H9 (cell line): Measurements from ENCODE around the gene HYAL4. TPM values are rescaled to one million over a fixed set of nuclear protein-coding genes. Genes with fewer than 3 reads are reported as not detected.

ENCODE experiments used
- DNase-seq: peaks from one replicate; pipeline ENCODE4 v3.0.0-alpha.2; 2017
- H2AFZ ChIP-seq: one replicate; pipeline ENCODE4 v1.6.1; 2013; ENCODE audit warnings: mild to moderate bottlenecking, low read length, control low read depth, moderate library complexity
- H2AK5ac ChIP-seq: 2 replicates; pipeline ENCODE4 v1.6.1; 2013; ENCODE audit warnings: low read length, control low read depth, mixed read lengths; ENCODE audit not compliant: insufficient read length
- H2BK120ac ChIP-seq: one replicate; pipeline ENCODE4 v1.6.1; 2013; ENCODE audit warnings: low read depth, mild to moderate bottlenecking, low read length, control low read depth, inconsistent platforms; ENCODE audit not compliant: poor library complexity, severe bottlenecking
- H2BK12ac ChIP-seq: 2 replicates; pipeline ENCODE4 v1.6.1; 2013; ENCODE audit warnings: low read length, control low read depth, mixed read lengths, low read depth; ENCODE audit not compliant: insufficient read length
- H2BK15ac ChIP-seq: 2 replicates; pipeline ENCODE4 v1.6.1; 2013; ENCODE audit warnings: low read depth, low read length, control low read depth
- H2BK20ac ChIP-seq: one replicate; pipeline ENCODE4 v1.6.1; 2013; ENCODE audit warnings: low read depth, mild to moderate bottlenecking, low read length, control low read depth, inconsistent platforms; ENCODE audit not compliant: poor library complexity, severe bottlenecking
- H2BK5ac ChIP-seq: 2 replicates; pipeline ENCODE4 v1.6.1; 2013; ENCODE audit warnings: low read length, control low read depth, mixed read lengths; ENCODE audit not compliant: insufficient read length
- H3K14ac ChIP-seq: 2 replicates; pipeline ENCODE4 v1.6.1; 2013; ENCODE audit warnings: low read length, control low read depth; ENCODE audit not compliant: insufficient read depth
- H3K18ac ChIP-seq: 2 replicates; pipeline ENCODE4 v1.6.1; 2013; ENCODE audit warnings: low read depth, mild to moderate bottlenecking, mixed read lengths, low read length, control low read depth; ENCODE audit not compliant: insufficient read length
- H3K23ac ChIP-seq: 2 replicates; pipeline ENCODE4 v1.6.1; 2013; ENCODE audit warnings: low read length, control low read depth, mixed read lengths, low read depth; ENCODE audit not compliant: insufficient read length
- H3K23me2 ChIP-seq: 2 replicates; pipeline ENCODE4 v1.6.1; 2013; ENCODE audit warnings: low read depth, mild to moderate bottlenecking, mixed read lengths, low read length, control low read depth; ENCODE audit not compliant: insufficient read length, poor library complexity, severe bottlenecking
- H3K27ac ChIP-seq: 2 replicates; pipeline ENCODE4 v1.5.1; 2013; ENCODE audit warnings: low read length, control low read depth, mixed read lengths, low read depth; ENCODE audit not compliant: insufficient read length
- H3K27me3 ChIP-seq: 2 replicates; pipeline ENCODE4 v1.6.1; 2013; ENCODE audit warnings: low read length, control low read depth, inconsistent platforms; ENCODE audit not compliant: insufficient read depth
- H3K4ac ChIP-seq: 2 replicates; pipeline ENCODE4 v1.6.1; 2013; ENCODE audit warnings: low read depth, mild to moderate bottlenecking, control low read depth, inconsistent platforms, low read length, moderate library complexity
- H3K4me1 ChIP-seq: 2 replicates; pipeline ENCODE4 v1.6.1; 2013; ENCODE audit warnings: low read length, control low read depth, inconsistent platforms; ENCODE audit not compliant: insufficient read depth
- H3K4me2 ChIP-seq: 2 replicates; pipeline ENCODE4 v1.6.1; 2013; ENCODE audit warnings: low read length, control low read depth, mixed read lengths; ENCODE audit not compliant: insufficient read length, insufficient read depth
- H3K56ac ChIP-seq: 2 replicates; pipeline ENCODE4 v1.6.1; 2013; ENCODE audit warnings: low read depth, mild to moderate bottlenecking, mixed read lengths, low read length, control low read depth; ENCODE audit not compliant: insufficient read length
- H3K79me1 ChIP-seq: 2 replicates; pipeline ENCODE4 v1.6.1; 2013; ENCODE audit warnings: low read depth, mild to moderate bottlenecking, moderate library complexity, low read length, control low read depth, inconsistent platforms; ENCODE audit not compliant: insufficient read depth, poor library complexity, severe bottlenecking
- H3K79me2 ChIP-seq: 2 replicates; pipeline ENCODE4 v1.6.1; 2013; ENCODE audit warnings: low read length, control low read depth, inconsistent platforms; ENCODE audit not compliant: insufficient read depth
- H3K9ac ChIP-seq: 2 replicates; pipeline ENCODE4 v1.6.1; 2013; ENCODE audit warnings: low read length, control low read depth, mixed read lengths; ENCODE audit not compliant: insufficient read length; ENCODE audit errors: extremely low read depth
- H3K9me3 ChIP-seq: one replicate; pipeline ENCODE4 v1.6.1; 2013; ENCODE audit warnings: low read depth, low read length, inconsistent platforms; ENCODE audit not compliant: control insufficient read depth
- H3T11ph ChIP-seq: one replicate; pipeline ENCODE4 v1.6.1; 2013; ENCODE audit warnings: mild to moderate bottlenecking, low read length, control low read depth, inconsistent platforms
- H4K20me1 ChIP-seq: one replicate; pipeline ENCODE4 v1.6.1; 2013; ENCODE audit not compliant: control insufficient read depth, insufficient read length, insufficient read depth
- H4K5ac ChIP-seq: 2 replicates; pipeline ENCODE4 v1.6.1; 2013; ENCODE audit warnings: low read depth, mild to moderate bottlenecking, mixed read lengths, low read length, control low read depth; ENCODE audit not compliant: insufficient read length
- H4K8ac ChIP-seq: replicated peaks from 2 replicates; pipeline ENCODE4 v1.6.1; 2013; ENCODE audit warnings: low read length, control low read depth, mixed read lengths, low read depth; ENCODE audit not compliant: insufficient read length
- H4K91ac ChIP-seq: 2 replicates; pipeline ENCODE4 v1.6.1; 2013; ENCODE audit warnings: low read depth, mild to moderate bottlenecking, moderate library complexity, mixed read lengths, low read length, control low read depth; ENCODE audit not compliant: insufficient read length
- H3K27ac Mint-ChIP-seq, 3 experiments: 2 replicates in 2 of 3; 3 replicates in 1 of 3; pipeline ENCODE4 v1.8.0; 2020 to 2021; ENCODE audit warnings: mixed read lengths in 3 of 3, mild to moderate bottlenecking in 1 of 3, moderate library complexity in 1 of 3
- H3K27me3 Mint-ChIP-seq: 2 replicates; pipeline ENCODE4 v1.8.0; 2021; ENCODE audit warnings: low read depth, mild to moderate bottlenecking, moderate library complexity, mixed read lengths
- H3K36me3 Mint-ChIP-seq, 3 experiments: 2 replicates in 2 of 3; 3 replicates in 1 of 3; pipeline ENCODE4 v1.8.0; 2020 to 2021; ENCODE audit warnings: low read depth in 3 of 3, mixed read lengths in 3 of 3; ENCODE audit not compliant: insufficient read depth in 1 of 3
- H3K4me1 Mint-ChIP-seq, 2 experiments: 2 replicates each; pipeline ENCODE4 v1.8.0; 2020; ENCODE audit warnings: mixed read lengths in 2 of 2
- H3K4me3 Mint-ChIP-seq, 2 experiments: 2 replicates in 1 of 2; 3 replicates in 1 of 2; pipeline ENCODE4 v1.8.0; 2020 to 2021; ENCODE audit warnings: mild to moderate bottlenecking in 2 of 2, mixed read lengths in 2 of 2, moderate library complexity in 1 of 2
- H3K9me3 Mint-ChIP-seq, 2 experiments: 2 replicates in 1 of 2; 3 replicates in 1 of 2; pipeline ENCODE4 v1.8.0; 2020; ENCODE audit warnings: mild to moderate bottlenecking in 2 of 2, mixed read lengths in 2 of 2, moderate library complexity in 1 of 2
- WGBS: extraction: QIAGEN DNeasy Blood & Tissue Kit; methylation state at CpG from one replicate; pipeline ENCODE4 v1.1.7; 2013; ENCODE audit warnings: missing lambda C conversion rate, low lambda C conversion rate, mixed read lengths; ENCODE audit not compliant: insufficient read length; ENCODE audit errors: extremely low coverage; 5-methylcytosine and 5-hydroxymethylcytosine counted together
- total RNA-seq: library from RNA; stranded (reverse); gene quantifications from 2 replicates; pipeline ENCODE4 v1.2.1, GENCODE V29; 2021
- TF ChIP-seq, protein P1 (sequence below): fragments of 200-600 bp; sonication (generic); conservative IDR thresholded peaks from 3 replicates; pipeline ENCODE4 v1.8.0; 2021; ENCODE audit warnings: antibody characterized with exemption, mild to moderate bottlenecking

HYAL4 gene
- total RNA-seq, 1 experiment from 2014 or later: not detected

DNA sequence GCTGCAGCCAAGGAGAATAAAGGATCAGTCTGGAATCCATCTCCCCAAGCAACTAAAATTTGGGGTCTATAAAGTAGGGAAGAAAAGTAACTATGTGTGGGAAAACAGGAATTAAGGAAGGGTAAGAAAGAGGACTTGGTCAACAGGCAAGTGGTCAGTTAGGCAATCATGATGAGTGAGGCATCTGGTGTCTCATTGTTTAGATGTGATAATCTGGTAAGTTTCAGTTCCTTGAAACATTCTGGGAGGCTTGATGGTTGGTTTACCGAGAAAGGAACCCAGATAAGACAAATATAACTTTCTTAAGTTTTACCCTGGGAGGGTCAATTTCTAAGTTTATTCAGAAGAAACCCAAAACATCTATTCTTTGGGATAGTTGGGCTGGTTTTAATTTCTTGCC is 22.3 kb downstream of the HYAL4 start:
- Histone ChIP-seq H3K79me1 (no peaks in the 10 kb centered on the region), H3T11ph (no peak overlapping the region), H3K23ac (no peak overlapping the region), H3K56ac (no peak overlapping the region), H2BK20ac (no peak overlapping the region), H2AK5ac (no peak overlapping the region), H2BK120ac (no peak overlapping the region), H3K4ac (no peak overlapping the region), H3K79me2 (no peaks in the 10 kb centered on the region), H4K5ac (no peak overlapping the region), H4K8ac (no peak overlapping the region), H3K9me3 (no peaks in the 10 kb centered on the region), H4K91ac (no peak overlapping the region), H4K20me1 (no peaks in the 10 kb centered on the region), H3K14ac (no peak overlapping the region), H3K4me1 (no peaks in the 10 kb centered on the region), H2BK12ac (no peak overlapping the region), H3K27ac (no peak overlapping the region), H2AFZ (no peak overlapping the region), H2BK15ac (no peak overlapping the region), H3K27me3 (no peaks in the 10 kb centered on the region), H3K4me2 (no peak overlapping the region), H2BK5ac (no peak overlapping the region), H3K18ac (no peak overlapping the region), H3K23me2 (no peaks in the 10 kb centered on the region), H3K9ac (no peak overlapping the region)
- peaks cover 15 to 24% of the 10 kb centered on the region in 2 experiments for H3K4me1 Mint-ChIP-seq
- WGBS: no CpG with 5 or more reads among the region's 1 CpG
- H3K4me3 Mint-ChIP-seq: no peak overlapping the region
- TF ChIP-seq, protein P1, sequence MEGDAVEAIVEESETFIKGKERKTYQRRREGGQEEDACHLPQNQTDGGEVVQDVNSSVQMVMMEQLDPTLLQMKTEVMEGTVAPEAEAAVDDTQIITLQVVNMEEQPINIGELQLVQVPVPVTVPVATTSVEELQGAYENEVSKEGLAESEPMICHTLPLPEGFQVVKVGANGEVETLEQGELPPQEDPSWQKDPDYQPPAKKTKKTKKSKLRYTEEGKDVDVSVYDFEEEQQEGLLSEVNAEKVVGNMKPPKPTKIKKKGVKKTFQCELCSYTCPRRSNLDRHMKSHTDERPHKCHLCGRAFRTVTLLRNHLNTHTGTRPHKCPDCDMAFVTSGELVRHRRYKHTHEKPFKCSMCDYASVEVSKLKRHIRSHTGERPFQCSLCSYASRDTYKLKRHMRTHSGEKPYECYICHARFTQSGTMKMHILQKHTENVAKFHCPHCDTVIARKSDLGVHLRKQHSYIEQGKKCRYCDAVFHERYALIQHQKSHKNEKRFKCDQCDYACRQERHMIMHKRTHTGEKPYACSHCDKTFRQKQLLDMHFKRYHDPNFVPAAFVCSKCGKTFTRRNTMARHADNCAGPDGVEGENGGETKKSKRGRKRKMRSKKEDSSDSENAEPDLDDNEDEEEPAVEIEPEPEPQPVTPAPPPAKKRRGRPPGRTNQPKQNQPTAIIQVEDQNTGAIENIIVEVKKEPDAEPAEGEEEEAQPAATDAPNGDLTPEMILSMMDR: no peak
- no peaks in the 10 kb centered on the region for H3K27me3 Mint-ChIP-seq
- H3K36me3 Mint-ChIP-seq: peaks cover 0 to 5% (median 0%) of the 10 kb centered on the region in 3 experiments; a peak in 1 of 7 replicates
- DNase-seq: no peak
- peaks cover 3 to 7% of the 10 kb centered on the region in 2 experiments; a peak in 3 of 5 replicates for H3K9me3 Mint-ChIP-seq
- no peak overlapping the region for H3K27ac Mint-ChIP-seq
